Neural cell (in vitro differentiated cells): ENCODE measurements around the gene CA5A. TPM values are rescaled to one million over a fixed set of nuclear protein-coding genes. Genes with fewer than 3 reads are reported as not detected.

Source experiments
- H2AFZ ChIP-seq: fragments of 200-600, 300-800 bp; sonication (generic), shearing (Covaris generic); 2 replicates; pipeline ENCODE4 v1.6.0; 2014; ENCODE audit warnings: low read depth, mild to moderate bottlenecking, antibody characterized with exemption, low read length, moderate library complexity
- H3F3A ChIP-seq: fragments of 200-600 bp; shearing (Covaris generic); 2 replicates; pipeline ENCODE4 v1.6.1; 2016; ENCODE audit warnings: mild to moderate bottlenecking, moderate library complexity, mixed read lengths, antibody characterized with exemption, low read length; ENCODE audit not compliant: insufficient read depth, poor library complexity, severe bottlenecking
- H3K27ac ChIP-seq: fragments of 200-600, 300-800 bp; sonication (generic), shearing (Covaris generic); 2 replicates; pipeline ENCODE4 v1.5.1; 2014; ENCODE audit warnings: mild to moderate bottlenecking, low read length, moderate library complexity
- H3K27me3 ChIP-seq: fragments of 300-800, 200-600 bp; sonication (generic), shearing (Covaris generic); 2 replicates; pipeline ENCODE4 v1.6.0; 2014; ENCODE audit warnings: mild to moderate bottlenecking, low read depth, low read length, moderate library complexity; ENCODE audit not compliant: insufficient read depth
- H3K36me3 ChIP-seq: fragments of 300-800, 200-600 bp; sonication (generic), shearing (Covaris generic); 2 replicates; pipeline ENCODE4 v1.5.1; 2014; ENCODE audit warnings: mild to moderate bottlenecking, antibody characterized with exemption, low read length, moderate library complexity; ENCODE audit not compliant: insufficient read depth
- H3K4me2 ChIP-seq: fragments of 300-800, 200-600 bp; sonication (generic), shearing (Covaris generic); 2 replicates; pipeline ENCODE4 v1.6.0; 2014; ENCODE audit warnings: mild to moderate bottlenecking, low read length
- H3K4me3 ChIP-seq: fragments of 300-800, 200-600 bp; sonication (generic), shearing (Covaris generic); 2 replicates; pipeline ENCODE4 v1.5.1; 2014; ENCODE audit warnings: mild to moderate bottlenecking, low read length, moderate library complexity
- H3K79me2 ChIP-seq: fragments of 200-600 bp; shearing (Covaris generic); replicated peaks from 2 replicates; pipeline ENCODE4 v1.6.0; 2014; ENCODE audit warnings: mild to moderate bottlenecking, low read length, moderate library complexity; ENCODE audit not compliant: insufficient read depth
- H3K9ac ChIP-seq: fragments of 300-800, 200-600 bp; sonication (generic), shearing (Covaris generic); 2 replicates; pipeline ENCODE4 v1.6.1; 2016; ENCODE audit warnings: mild to moderate bottlenecking, low read length, mixed read lengths
- H3K9me2 ChIP-seq: fragments of 200-600 bp; shearing (Covaris generic); 2 replicates; pipeline ENCODE4 v1.6.1; 2016; ENCODE audit warnings: mild to moderate bottlenecking, low read length, mixed read lengths; ENCODE audit not compliant: insufficient read depth
- H3K9me3 ChIP-seq: fragments of 200-600, 300-800 bp; sonication (generic), shearing (Covaris generic); 2 replicates; pipeline ENCODE4 v1.6.1; 2016; ENCODE audit warnings: mild to moderate bottlenecking, mixed run types, low read length, moderate library complexity, mixed read lengths
- H4K20me1 ChIP-seq: fragments of 200-600 bp; shearing (Covaris generic); 2 replicates; pipeline ENCODE4 v1.6.1; 2016; ENCODE audit warnings: mild to moderate bottlenecking, mixed run types; ENCODE audit not compliant: insufficient read depth
- CTCF ChIP-seq: fragments of 450-650 bp; IDR thresholded peaks from 2 replicates; pipeline ENCODE4 v1.5.1; 2014; ENCODE audit warnings: antibody characterized with exemption, mild to moderate bottlenecking, moderate library complexity; ENCODE audit not compliant: poor library complexity, severe bottlenecking
- EP300 ChIP-seq: fragments of 450-650 bp; conservative IDR thresholded peaks from 2 replicates; pipeline ENCODE4 v1.6.1; 2014; ENCODE audit warnings: antibody characterized with exemption, mild to moderate bottlenecking, moderate library complexity; ENCODE audit not compliant: poor library complexity, severe bottlenecking
- EZH2 ChIP-seq: fragments of 200-600, 300-800 bp; shearing (Covaris generic), sonication (generic); IDR thresholded peaks from 2 replicates; pipeline ENCODE4 v1.6.1; 2014; ENCODE audit warnings: antibody characterized with exemption, low read length, borderline replicate concordance, mild to moderate bottlenecking; ENCODE audit not compliant: insufficient read depth, poor library complexity, severe bottlenecking
- MXI1 ChIP-seq: fragments of 450-650 bp; conservative IDR thresholded peaks from 2 replicates; pipeline ENCODE4 v1.6.1; 2014; ENCODE audit warnings: antibody characterized with exemption, mild to moderate bottlenecking; ENCODE audit not compliant: poor library complexity, severe bottlenecking
- POLR2AphosphoS5 ChIP-seq: IDR thresholded peaks from 2 replicates; pipeline ENCODE4 v1.6.1; 2012
- RAD21 ChIP-seq: fragments of 450-650 bp; conservative IDR thresholded peaks from 2 replicates; pipeline ENCODE4 v1.6.1; 2014; ENCODE audit warnings: antibody characterized with exemption, mild to moderate bottlenecking, moderate library complexity
- REST ChIP-seq: IDR thresholded peaks from 2 replicates; pipeline ENCODE4 v1.6.1; 2012; ENCODE audit warnings: borderline replicate concordance
- SMC3 ChIP-seq: fragments of 450-650 bp; conservative IDR thresholded peaks from 2 replicates; pipeline ENCODE4 v1.6.1; 2014; ENCODE audit warnings: antibody characterized with exemption, mild to moderate bottlenecking, moderate library complexity; ENCODE audit not compliant: poor library complexity
- TAF1 ChIP-seq: IDR thresholded peaks from 2 replicates; pipeline ENCODE4 v1.6.1; 2012; ENCODE audit warnings: low read depth
- polyA plus RNA-seq: library from polyadenylated mRNA; depleted of rRNA; stranded (reverse); fragments of >200 nt; gene quantifications from 2 replicates; pipeline ENCODE4 v1.2.3, GENCODE V29; 2014

Gene CA5A
- polyA plus RNA-seq, 1 donor from 2014 or later, result not detected

DNA sequence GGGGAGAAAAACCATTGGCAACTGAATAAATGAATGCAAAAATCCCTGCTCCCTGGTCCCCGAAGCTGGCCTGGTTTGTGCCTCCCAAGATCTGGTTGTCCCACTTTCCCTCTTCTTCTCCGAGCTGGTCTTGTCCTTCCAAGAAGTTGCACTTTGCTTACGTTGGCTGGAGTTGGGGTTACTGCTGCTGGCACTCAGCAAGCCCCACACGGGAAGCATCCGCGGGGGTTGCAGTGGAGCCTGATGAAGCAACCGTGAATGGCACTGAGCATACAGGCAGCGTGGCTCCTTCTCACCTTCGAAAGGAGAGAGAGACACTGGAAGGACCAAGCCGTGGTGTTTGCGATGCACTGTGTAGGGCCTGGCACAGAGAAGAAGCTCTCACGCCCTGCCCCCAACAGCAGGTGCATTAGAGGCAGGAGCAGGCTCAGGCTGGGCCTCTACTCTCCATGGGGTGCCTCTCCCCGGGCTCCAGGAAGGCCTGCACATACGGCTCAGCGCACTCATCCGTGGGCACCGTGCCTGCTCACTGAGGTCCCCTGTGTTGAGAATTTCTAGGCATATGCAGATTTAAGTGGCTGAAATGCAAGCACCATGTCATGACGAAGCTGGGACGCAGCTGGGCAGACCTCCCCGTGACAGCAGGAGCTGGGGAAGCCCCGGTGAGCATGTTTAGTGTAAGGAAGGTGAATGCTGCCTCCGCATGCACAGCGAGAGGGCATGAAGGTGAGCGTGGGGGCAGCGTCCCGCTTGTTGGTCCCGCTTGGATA, 12.1 kb downstream of the CA5A start:
- H3K9me3 ChIP-seq, result no peaks in the 10 kb centered on the region
- no peaks in the 10 kb centered on the region for H3K27me3 ChIP-seq
- H3K9me2 ChIP-seq, result no peaks in the 10 kb centered on the region
- no peak overlapping the region for H3K9ac ChIP-seq
- H3K4me3 ChIP-seq, result no peak overlapping the region
- no peaks in the 10 kb centered on the region for H3K36me3 ChIP-seq
- H2AFZ ChIP-seq, result no peak overlapping the region
- H3F3A ChIP-seq, result no peaks in the 10 kb centered on the region
- H3K4me2 ChIP-seq, result no peak overlapping the region
- H3K27ac ChIP-seq, result no peak overlapping the region
- TF ChIP-seq MXI1, result no peak
- TF ChIP-seq EZH2, result no peak
- no peak for TF ChIP-seq SMC3
- no peak for TF ChIP-seq EP300
- no peak for TF ChIP-seq CTCF
- no peak for TF ChIP-seq POLR2AphosphoS5
- TF ChIP-seq RAD21, result no peak
- no peak for TF ChIP-seq REST
- TF ChIP-seq TAF1, result no peak
- no peaks in the 10 kb centered on the region for H3K79me2 ChIP-seq
- H4K20me1 ChIP-seq, result no peaks in the 10 kb centered on the region

DNA sequence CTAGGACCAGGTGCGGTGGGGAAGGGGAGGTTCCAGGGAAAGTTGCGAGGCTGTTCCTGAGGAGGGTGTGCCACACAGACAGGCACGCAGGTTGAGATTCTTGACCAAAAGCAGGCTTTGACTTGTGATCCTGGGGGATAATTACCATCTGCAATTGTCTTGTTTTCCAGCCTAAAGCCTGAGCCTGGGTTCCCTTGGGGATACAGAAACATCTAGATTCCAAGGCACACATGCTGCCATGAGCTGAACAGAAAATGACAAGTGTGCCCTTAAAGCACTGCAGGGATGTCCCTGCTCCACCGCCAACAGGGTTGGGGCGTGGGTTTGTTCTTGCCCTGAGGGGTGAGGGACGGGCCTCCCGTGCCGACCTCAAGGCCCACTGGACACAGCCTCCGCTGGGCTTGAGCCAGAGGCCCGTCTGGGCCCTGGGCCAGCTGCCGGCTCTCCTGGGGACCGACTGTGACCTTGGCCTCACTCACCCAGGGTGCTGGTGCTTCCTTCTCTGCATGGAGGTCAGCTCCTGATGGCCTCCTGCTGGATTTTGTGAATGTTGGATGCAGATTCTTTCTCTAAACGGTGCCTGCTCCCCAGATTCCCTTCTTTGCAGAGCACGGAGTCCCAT, 14.0 kb downstream of the CA5A start:
- Histone ChIP-seq H3K27ac (no peak overlapping the region), H3K9ac (no peak overlapping the region), H2AFZ (no peak overlapping the region), H3F3A (no peaks in the 10 kb centered on the region), H3K4me2 (no peak overlapping the region), H3K79me2 (no peaks in the 10 kb centered on the region), H3K9me3 (no peaks in the 10 kb centered on the region), H3K36me3 (no peaks in the 10 kb centered on the region), H3K9me2 (no peaks in the 10 kb centered on the region), H3K4me3 (no peak overlapping the region), H3K27me3 (no peaks in the 10 kb centered on the region), H4K20me1 (no peaks in the 10 kb centered on the region)
- no peak for TF ChIP-seq EP300
- no peak for TF ChIP-seq RAD21
- TF ChIP-seq TAF1, result no peak
- no peak for TF ChIP-seq REST
